SK-N-SH treated with all-trans-retinoic acid at 6 μM for 48 hours (cell line): ENCODE results near the gene LIN28B.

Source experiments
- ARNTL ChIP-seq: fragments of 450-650 bp; formaldehyde crosslinking; IDR thresholded peaks from 2 replicates; pipeline ENCODE4 v1.5.0; 2020; ENCODE audit warnings: low read depth, mild to moderate bottlenecking, moderate library complexity, borderline replicate concordance
- CSDC2 ChIP-seq: fragments of 250-450 bp; sonication (Bioruptor Pico); IDR thresholded peaks from 2 replicates; pipeline ENCODE4 v1.5.0; 2020; ENCODE audit warnings: mild to moderate bottlenecking, moderate library complexity
- CSRNP3 ChIP-seq: fragments of 250-450 bp; sonication (Bioruptor Pico); IDR thresholded peaks from 2 replicates; pipeline ENCODE4 v1.5.1; 2021; ENCODE audit warnings: mild to moderate bottlenecking, moderate library complexity
- ESRRG ChIP-seq: fragments of 250-450 bp; sonication (Bioruptor Pico); IDR thresholded peaks from 2 replicates; pipeline ENCODE4 v1.6.1; 2021; ENCODE audit warnings: mild to moderate bottlenecking
- ISL1 ChIP-seq: fragments of 250-450 bp; sonication (Bioruptor Pico); IDR thresholded peaks from 2 replicates; pipeline ENCODE4 v2.1.2; 2022; ENCODE audit warnings: mild to moderate bottlenecking, moderate library complexity
- PATZ1 ChIP-seq: fragments of 250-450 bp; sonication (Bioruptor Pico); IDR thresholded peaks from 2 replicates; pipeline ENCODE4 v1.8.0; 2020; ENCODE audit warnings: mild to moderate bottlenecking, moderate library complexity, borderline replicate concordance
- PPARA ChIP-seq: fragments of 250-450 bp; sonication (Bioruptor Pico); IDR thresholded peaks from 2 replicates; pipeline ENCODE4 v1.5.0; 2020; ENCODE audit warnings: mild to moderate bottlenecking, borderline replicate concordance
- RARB ChIP-seq: fragments of 250-450 bp; sonication (Bioruptor Pico); IDR thresholded peaks from 2 replicates; pipeline ENCODE4 v1.8.0; 2021; ENCODE audit warnings: mild to moderate bottlenecking, moderate library complexity
- ZFP30 ChIP-seq: fragments of 450-650 bp; formaldehyde crosslinking; IDR thresholded peaks from 2 replicates; pipeline ENCODE4 v1.5.0; 2022; ENCODE audit warnings: mild to moderate bottlenecking, moderate library complexity
- ZNF565 ChIP-seq: fragments of 450-650 bp; formaldehyde crosslinking; conservative IDR thresholded peaks from 2 replicates; pipeline ENCODE4 v1.5.0; 2020; ENCODE audit warnings: low read depth, mild to moderate bottlenecking, moderate library complexity

- TF ChIP-seq RARB (CRISPR knock-in tag) (no peak), ISL1 (CRISPR knock-in tag) (no peak), ESRRG (no peak), PPARA (no peak), PATZ1 (CRISPR knock-in tag) (no peak), ARNTL (CRISPR knock-in tag) (no peak), CSDC2 (no peak), ZFP30 (CRISPR knock-in tag) (no peak), ZNF565 (CRISPR knock-in tag) (no peak), CSRNP3 (CRISPR knock-in tag) (no peak)
Observed at GRCh38 chr6:104908031-104908887, 48.6 kb upstream of the LIN28B start.
